GM12878 (cell line): ENCODE results near the gene FAM161A.

Source experiments
- CTCF ChIP-seq, 3 experiments: IDR thresholded peaks in 2 of 3; conservative IDR thresholded peaks in 1 of 3; 2 replicates each; pipeline ENCODE4 v1.5.1; 2011; ENCODE audit warnings: low read depth in 3 of 3, low read length in 3 of 3, mild to moderate bottlenecking in 3 of 3, control low read depth in 2 of 3, moderate library complexity in 2 of 3, inconsistent platforms in 1 of 3, mixed read lengths in 1 of 3; ENCODE audit not compliant: control insufficient read depth in 2 of 3, insufficient read depth in 1 of 3; ENCODE audit errors: extremely low read depth in 1 of 3
- MAX ChIP-seq: IDR thresholded peaks from 2 replicates; pipeline ENCODE4 v1.6.1; 2012; ENCODE audit warnings: low read depth, low read length, improper control_type of control experiment
- PAX8 ChIP-seq: fragments of 450-650 bp; IDR thresholded peaks from 2 replicates; pipeline ENCODE4 v1.6.1; 2017; ENCODE audit warnings: mild to moderate bottlenecking, moderate library complexity
- RFX5 ChIP-seq: IDR thresholded peaks from 2 replicates; pipeline ENCODE4 v1.6.1; 2011; ENCODE audit warnings: low read depth, low read length, improper control_type of control experiment
- TF ChIP-seq, protein P1 (sequence below): fragments of 450-650 bp; IDR thresholded peaks from 2 replicates; pipeline ENCODE4 v1.6.1; 2018; ENCODE audit warnings: mild to moderate bottlenecking, low read depth, moderate library complexity; ENCODE audit not compliant: partially characterized antibody

DNA sequence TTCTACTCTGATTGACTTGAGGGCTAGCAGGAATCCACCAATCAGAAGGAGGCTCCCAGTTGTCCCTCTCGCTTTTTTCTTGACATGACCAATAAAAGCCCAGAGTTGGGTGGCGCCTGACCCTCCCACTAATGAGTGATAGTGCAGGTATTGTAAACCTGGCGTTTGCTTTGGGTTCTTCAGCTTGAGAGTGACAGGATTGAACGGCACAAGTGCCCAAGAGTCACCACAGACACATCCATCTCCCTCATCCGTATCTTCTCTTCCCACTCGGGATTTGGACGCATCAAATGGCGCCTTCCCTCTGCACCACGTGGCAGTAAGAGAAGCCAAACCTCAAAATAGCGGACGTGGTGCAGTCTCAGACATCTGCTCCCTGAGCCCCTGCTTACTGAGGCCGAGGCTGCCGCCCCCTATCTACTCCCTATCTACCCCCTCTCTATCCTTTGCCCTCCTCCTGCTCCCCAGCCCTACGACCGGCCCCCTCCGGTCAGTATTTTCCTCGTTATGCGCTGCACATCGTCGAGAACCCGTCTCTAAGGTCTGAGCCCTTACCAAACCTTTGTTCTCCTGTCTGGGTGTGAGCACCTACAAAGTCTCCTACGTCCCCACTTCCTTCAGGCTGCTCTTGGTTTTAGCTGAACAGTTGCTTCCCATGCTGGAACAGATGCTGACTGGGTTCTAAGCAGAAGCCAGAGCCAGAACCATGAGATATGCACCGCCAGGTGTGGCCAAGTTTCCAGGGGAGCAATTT lies 881 bp upstream of the FAM161A start:
- TF ChIP-seq MAX: peak; percentile 77; the same call in 1 of the 2 replicates
- TF ChIP-seq PAX8: no peak
- no peak for TF ChIP-seq CTCF (IDR thresholded peaks at IDR 0.05 in 2 of 3, conservative IDR thresholded peaks at IDR 0.05 in 1 of 3; ENCODE audit: control insufficient read depth in 2 of 3, extremely low read depth in 1 of 3, insufficient read depth in 1 of 3, low read depth in 3 of 3, low read length in 3 of 3)
- TF ChIP-seq RFX5: no peak
- TF ChIP-seq, protein P1, sequence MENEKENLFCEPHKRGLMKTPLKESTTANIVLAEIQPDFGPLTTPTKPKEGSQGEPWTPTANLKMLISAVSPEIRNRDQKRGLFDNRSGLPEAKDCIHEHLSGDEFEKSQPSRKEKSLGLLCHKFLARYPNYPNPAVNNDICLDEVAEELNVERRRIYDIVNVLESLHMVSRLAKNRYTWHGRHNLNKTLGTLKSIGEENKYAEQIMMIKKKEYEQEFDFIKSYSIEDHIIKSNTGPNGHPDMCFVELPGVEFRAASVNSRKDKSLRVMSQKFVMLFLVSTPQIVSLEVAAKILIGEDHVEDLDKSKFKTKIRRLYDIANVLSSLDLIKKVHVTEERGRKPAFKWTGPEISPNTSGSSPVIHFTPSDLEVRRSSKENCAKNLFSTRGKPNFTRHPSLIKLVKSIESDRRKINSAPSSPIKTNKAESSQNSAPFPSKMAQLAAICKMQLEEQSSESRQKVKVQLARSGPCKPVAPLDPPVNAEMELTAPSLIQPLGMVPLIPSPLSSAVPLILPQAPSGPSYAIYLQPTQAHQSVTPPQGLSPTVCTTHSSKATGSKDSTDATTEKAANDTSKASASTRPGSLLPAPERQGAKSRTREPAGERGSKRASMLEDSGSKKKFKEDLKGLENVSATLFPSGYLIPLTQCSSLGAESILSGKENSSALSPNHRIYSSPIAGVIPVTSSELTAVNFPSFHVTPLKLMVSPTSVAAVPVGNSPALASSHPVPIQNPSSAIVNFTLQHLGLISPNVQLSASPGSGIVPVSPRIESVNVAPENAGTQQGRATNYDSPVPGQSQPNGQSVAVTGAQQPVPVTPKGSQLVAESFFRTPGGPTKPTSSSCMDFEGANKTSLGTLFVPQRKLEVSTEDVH: no peak
